HG03135 (cell line): ENCODE data around the gene NABP2.
"Not testable (repeated sequence)": the region's sequence is repeated elsewhere in the genome, so short reads cannot be mapped to it uniquely, and the experiment has no call there.

Source experiments
- ATAC-seq: cut with Tn5 transposase; IDR thresholded peaks from one replicate; pipeline ENCODE4 v1.9.1; 2021; ENCODE audit warnings: mild to moderate bottlenecking, moderate library complexity; ENCODE audit not compliant: unreplicated experiment

Gene NABP2

GRCh38 chr12:56242986-56243385, 18.8 kb downstream of the NABP2 start:
- no peak for ATAC-seq

GRCh38 chr12:56243731-56244181, 19.6 kb downstream of the NABP2 start:
- no peak for ATAC-seq

DNA sequence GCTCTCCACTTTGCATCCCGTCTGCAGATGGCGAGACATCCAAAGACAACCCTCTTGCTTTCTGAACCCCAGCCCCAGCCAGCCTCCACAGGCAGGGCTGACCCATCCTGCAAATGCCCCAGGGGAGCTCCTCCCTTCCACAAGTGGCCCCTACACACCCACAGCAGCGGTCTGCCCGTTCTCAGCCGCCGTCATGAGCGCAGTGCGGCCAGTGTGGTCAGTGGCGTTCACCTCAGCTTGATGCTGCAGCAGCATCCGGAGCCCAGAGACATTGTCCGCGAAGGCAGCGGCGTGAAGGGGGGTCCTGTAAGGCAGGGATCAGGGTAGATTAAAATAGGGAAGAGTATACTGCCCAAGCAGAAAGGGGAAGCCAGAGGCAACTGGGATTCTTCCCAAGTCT, 20.4 kb downstream of the NABP2 start:
- ATAC-seq, result no peak

GRCh38 chr12:56247923-56248322, 23.8 kb downstream of the NABP2 start:
- no peak for ATAC-seq

DNA sequence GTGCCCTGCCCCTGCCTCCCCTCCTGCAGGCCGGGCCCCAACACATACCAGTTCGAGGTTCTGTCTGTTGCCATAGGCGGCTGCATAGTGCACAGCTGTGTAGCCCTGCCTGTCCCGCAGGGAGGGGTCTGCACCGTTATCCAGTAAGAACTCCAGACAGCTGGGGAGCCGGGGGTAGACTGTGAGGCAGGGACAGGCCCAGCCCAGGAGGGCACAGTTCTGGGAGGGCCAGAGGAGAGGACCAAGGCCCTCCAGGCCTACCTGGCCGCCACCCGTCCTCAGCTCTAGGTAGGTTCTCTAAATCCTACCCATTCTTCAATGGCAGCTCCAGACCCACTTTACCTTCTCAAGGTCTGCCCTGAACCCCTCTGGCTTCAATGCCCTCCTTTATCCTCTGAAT, 24.6 kb downstream of the NABP2 start:
- ATAC-seq, result no peak

DNA sequence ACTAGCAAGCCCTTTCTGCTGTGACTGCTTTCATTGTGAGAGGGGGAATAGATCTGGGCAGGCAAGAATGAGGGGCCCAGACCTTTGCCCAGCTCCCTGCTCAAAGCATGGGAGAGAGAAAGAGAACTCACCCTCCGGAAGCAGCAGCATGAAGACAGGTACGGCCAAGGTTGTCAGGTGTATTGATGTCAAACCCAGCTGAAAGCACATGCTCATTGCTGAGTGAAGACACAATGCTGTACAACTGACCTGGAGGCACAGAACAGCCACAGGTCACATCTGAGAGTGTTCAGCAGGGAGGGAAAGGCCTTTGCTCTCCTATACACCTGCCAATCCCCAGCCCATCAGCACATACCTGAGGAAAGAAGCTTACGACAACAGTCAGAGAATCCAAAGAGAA, 28.5 kb downstream of the NABP2 start:
- no peak for ATAC-seq

- no peak for ATAC-seq
These were observed 28.9 kb downstream of the NABP2 start for GRCh38 chr12:56253091-56253490.

DNA sequence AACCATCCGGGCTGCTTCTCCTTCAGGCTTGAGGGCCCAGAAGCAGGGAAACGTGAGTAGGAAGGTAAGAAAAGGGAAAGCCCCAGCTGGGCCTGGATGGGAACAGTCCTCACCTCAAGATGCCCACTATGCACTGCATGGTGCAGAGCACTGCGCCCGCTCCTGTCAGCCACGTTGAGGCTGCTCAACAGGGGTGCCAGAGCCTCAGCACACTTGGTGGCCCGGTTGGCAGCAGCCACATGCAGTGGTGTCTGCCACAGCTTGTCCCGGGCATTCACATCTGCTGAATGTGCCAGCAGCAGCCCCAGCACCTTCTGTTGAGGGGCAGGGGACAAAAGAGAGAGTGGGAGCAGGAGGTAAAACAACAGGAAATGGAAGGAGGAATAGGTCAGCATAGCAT, 31.5 kb downstream of the NABP2 start:
- ATAC-seq, result no peak

GRCh38 chr12:56256326-56256960, 32.3 kb downstream of the NABP2 start:
- ATAC-seq, result no peak

GRCh38 chr12:56257071-56257470, 32.9 kb downstream of the NABP2 start:
- ATAC-seq, result no peak

DNA sequence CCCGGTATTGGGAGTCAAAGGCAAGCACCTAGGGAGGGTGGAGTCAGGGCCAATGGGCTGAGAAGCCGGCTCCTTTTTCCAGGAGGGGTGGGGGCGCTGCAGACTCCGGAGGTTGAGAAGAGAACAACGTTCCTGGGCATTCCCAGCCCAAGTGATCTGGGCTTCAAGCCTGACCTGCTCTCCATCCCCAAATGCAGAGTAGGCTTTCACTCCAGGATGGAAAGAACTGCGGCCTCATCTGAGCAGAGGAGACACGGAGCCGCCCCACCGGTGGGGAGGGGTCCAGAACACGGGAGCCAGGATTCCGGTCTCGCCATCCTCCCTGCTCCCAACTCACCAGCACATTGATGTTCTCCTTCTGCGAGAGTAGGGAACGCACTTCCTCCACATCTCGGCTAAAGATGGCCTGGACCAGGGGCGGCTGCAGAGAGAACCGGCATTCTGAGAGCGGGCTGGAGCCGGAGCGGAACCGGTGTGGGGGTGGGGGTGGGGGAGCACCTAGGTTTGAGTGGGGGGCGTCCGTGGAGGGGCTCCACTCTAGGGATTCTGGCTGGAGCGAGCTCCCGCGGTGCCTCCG, 33.4 kb downstream of the NABP2 start:
- peak; percentile 9 for ATAC-seq

DNA sequence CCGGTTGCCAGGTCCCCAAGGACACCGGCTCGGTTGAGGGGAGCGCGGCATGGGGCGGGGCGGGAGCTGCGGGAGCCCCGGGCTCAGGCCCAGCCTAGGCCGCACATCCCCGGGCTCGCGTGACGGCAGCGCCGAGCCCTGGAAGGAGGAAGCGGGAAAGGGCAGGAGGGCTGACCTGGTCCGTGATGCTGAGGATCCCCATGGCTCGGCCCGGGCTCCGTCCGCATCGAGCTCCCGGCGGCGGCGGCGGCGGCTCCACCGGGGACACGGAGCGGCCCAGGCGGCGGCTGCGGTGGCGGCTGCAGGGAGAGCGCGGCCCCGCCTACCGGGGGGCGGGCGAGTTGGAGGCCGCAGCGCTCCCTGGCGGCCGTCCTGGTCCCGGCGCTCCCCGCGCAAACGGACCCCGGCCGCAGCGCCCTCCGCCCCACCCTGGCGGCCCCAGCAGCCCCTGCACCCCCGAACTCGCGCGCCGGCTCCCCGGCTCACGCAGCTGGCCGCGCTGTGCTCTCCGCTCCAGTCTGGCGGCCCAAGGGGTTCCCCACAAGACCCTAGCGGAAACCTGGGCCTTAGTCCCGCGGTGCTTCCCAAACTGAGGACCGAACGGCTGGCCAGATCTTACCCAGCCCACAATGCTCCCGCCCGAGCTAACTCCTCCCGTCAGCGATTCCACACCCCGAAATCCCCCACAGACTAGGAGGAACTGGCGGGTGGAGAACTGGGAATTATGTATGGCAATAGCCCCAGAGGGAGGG, 34.1 kb downstream of the NABP2 start, which contains the start of gene ANKRD52:
TSS of gene ANKRD52 (minus strand) at position 317 of the 752 bp plus-strand sequence. CDS start at position 202, 115 bp downstream.
- ATAC-seq, result peak; percentile 85

DNA sequence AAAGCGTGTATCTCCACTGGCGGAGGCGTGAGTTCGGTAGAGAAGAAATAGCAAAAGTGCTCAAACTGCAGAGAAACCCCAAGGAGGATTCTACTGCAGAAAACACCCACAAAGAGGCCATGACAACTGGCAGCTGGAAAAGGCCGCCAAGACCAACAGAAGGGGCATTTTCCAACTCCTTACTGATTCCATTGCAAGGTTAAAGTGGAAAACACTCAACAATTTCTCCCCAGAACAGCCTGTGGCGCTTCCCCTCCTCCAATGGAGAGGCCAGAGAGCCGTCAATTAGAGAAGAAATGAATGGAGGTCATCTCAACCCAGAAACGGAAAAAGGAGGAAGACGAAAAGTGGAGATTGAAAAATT, 34.7 kb downstream of the NABP2 start:
- no peak for ATAC-seq

GRCh38 chr12:56260380-56260779, 36.2 kb downstream of the NABP2 start:
- ATAC-seq, result no peak

DNA sequence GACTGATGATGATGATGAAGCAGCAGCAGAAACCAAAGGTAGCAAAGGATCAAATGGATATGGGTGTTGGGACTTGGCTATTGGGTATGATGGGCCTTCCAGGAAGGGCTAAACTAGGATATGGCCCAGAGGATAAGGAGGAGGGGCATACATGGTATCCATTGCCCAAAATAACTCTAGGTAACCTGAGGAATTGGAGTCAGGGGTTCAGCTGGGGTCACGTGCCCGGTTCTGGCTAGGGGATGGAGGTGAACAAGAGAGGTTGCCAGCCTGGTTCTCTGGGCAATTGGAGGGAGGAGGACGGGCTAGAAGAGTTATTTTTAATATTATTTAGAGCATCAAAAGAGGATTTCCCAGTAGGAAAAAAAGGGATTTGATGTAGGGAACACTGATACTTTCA, 36.8 kb downstream of the NABP2 start:
- ATAC-seq, result no peak

DNA sequence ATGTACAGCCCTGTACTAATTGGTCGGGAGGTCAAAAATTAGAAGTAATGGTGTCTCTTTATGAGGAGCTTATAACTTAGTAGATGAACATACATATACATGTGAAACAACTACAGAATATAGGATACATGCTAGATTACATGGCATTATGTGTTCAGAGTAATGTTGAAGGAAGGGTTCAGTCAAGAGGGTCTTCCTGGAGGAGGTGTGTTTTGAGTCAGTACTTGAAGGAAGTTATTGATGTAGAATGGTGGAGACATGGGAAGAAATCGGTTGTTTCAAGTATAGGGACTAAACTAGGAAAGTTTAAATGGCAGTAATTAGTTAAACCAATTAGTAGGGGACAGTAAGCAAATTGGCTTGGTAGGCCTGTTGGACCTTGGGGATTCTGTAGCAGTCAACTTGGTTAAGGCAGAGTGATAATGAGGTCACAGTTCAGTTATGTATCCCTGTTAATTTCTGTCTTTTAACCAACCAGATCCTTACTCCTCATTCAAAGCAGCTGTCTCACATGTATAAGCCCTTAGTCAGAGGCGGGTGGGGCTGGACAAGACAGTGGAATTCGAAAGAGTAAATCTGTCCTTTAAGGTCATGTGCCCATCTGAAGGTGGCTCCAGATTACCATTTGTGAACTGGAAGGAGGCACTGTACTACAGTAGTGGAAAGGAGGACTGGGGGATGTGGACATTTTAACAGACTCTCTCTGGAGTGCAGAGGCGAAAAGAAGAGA, 37.5 kb downstream of the NABP2 start:
- no peak for ATAC-seq

DNA sequence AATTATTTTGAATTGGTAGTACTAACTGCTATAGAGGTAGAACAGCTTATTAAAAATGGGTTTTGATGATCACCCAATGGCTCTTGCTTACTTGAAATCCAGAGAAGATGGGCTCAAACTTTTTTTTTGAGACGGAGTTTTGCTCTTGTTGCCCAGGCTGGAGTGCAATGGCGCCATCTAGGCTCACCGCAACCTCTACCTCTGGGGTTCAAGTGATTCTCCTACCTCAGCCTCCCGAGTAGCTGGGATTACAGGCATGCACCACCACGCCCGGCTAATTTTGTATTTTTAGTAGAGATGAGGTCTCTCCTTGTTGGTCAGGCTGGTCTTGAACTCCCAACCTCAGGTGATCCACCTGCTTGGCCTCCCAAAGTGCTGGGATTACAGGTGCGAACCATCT, 38.8 kb downstream of the NABP2 start:
- not testable (repeated sequence) for ATAC-seq

GRCh38 chr12:56266068-56266692, 42.0 kb downstream of the NABP2 start:
- ATAC-seq, result not testable (repeated sequence)

DNA sequence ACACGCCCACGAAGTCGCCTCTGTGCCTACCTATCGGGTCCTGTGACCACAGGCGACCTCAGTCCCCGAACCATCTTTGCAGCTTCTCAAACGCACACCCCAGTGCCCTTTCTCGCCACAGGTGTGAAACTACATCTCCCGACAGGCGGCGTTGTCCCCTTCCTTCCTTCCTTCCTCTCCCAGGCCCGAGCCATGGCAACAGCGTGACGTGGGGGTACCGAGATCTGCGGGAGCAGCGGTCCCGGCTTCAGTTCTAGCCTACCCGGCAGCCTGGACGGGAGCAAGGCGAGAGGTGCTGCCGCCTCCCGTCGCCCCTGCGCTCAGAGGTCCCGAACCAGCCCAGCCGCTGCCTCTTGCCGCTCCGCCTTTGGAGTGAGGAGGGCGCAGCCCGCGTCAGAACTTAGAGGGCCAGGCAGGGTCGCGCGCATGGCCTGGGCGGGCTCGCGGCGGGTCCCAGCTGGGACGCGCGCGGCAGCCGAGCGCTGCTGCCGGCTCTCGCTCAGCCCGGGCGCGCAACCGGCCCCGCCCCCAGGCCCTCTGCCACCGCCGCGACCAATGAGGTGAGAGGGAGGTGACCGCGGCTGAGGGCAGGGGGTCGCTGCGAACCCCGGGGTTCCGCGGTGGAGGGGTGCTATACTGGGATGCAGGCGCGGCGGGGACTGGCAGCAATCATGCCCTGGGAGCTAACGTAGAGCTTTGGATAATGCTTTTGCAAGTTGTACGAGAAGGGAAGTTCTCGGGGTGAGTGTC, 42.7 kb downstream of the NABP2 start, which contains the start of gene COQ10A:
TSS of gene COQ10A (plus strand) at position 250 of the 750 bp plus-strand sequence. CDS start at position 427, 177 bp downstream.
- peak; percentile 91 for ATAC-seq

DNA sequence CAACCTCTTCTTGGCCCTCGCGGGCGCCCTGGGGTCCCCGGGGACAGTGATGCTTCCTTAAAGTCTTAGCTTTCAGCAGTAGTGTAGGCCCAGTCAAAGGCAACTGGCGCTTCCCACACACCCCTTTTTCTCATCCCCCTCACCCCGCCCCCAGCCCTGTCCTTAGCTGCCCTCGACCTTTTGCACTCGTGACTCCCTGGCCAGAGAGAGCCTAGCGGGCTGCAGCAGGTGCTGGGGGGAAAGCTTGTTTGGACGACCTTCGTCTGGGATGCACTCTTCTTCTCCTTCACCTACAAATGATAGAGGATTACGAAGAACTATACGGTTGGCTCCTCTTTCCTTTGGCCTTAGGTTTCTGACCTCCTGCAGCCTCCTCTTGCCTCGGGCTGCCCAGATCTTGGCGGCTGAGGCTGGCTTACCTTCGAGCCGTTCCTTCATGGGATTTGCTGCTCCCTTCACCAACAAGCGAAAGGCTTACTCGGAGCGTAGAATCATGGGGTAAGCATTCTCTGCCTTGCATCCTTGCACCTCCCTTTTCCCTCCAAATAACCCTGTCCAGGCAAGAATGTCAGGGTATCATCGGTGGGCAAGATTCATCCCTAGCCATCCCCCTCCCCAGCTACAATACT, 43.4 kb downstream of the NABP2 start:
- ATAC-seq, result peak; percentile 20
